Inflammatory macrophage treated with lipopolysaccharide for 4 hours (primary cell): ENCODE data around the gene IP6K1.
"Not testable (repeated sequence)": the region's sequence is repeated elsewhere in the genome, so short reads cannot be mapped to it uniquely, and the experiment has no call there.

ENCODE experiments used
- DNase-seq: peaks from one replicate; pipeline ENCODE4 v3.0.0-alpha.2; 2020

IP6K1 gene

DNA sequence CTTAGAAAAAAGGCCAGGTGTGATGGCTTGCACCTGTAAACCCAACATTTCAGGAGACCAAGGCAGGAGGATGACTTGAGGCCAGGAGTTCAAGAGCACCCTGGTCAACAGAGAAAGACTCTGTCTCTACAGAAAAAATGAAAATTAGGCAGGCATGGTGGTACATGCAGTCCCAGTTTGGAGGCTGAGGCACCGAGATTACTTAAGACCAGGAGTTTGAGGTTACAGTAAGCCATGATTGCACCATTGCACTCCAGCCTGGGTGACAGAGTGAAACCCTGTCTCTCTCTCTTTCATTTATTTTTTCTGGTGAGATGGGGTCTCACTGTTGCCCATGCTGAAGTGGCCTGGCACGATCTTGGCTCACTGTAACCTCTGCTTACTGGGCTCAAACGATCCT, 24.7 kb downstream of the IP6K1 start:
- DNase-seq = no peak

DNA sequence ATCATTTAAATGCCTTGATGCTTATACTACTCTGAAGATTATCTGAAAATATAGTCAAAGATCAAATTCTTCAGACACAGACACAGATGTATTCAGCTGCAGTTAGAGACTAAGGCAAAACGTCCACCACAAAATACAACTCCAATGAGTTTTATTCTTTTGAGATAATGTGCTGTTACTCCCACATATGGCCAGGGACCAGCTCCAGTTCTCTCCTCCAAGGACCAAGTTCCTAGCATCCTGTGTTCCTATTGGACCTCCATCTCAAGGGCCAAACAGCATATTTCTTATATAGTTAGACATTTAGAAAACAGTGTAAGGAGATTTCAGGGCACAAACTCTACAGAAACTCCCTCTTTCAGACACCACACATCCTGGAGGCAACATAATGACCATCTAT, 27.1 kb downstream of the IP6K1 start:
- no peak for DNase-seq

DNA sequence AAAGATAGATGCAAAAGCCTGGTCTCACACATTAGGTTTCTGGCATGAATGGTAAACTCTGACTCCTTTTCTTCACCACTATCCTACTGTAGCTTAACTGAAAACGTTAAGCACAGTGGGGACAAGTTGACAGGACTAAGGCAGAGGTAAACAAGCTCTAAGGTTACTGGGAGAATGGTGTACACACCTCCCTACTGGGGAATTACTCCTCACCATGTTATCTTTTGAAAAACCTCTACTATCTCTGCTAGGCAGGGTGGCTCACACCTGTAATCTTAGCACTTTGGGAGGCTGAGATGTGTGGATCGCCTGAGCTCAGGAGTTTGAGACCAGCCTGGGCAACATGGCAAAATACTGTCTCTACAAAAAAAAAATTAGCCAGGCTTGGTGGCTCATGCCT, 29.1 kb downstream of the IP6K1 start:
- DNase-seq = no peak

DNA sequence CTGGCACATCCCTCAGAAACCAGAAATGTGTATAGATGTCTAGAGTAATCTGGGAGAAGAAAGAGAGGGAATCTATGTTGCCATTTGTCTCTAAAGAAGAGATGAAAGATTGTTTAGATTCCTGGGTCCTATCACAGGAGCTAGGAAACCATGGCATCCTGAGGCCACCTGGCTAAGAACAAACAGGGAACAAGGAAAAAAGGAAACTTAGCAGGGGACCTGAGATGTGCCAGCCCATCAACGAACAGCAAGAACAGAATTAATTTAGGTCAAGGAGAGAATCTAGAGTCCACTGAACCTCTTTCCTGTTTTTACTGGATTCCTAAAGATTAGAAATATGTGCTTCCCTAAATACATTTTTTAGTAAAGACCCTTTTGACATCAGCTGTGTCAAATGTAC, 30.3 kb downstream of the IP6K1 start:
- no peak for DNase-seq

DNA sequence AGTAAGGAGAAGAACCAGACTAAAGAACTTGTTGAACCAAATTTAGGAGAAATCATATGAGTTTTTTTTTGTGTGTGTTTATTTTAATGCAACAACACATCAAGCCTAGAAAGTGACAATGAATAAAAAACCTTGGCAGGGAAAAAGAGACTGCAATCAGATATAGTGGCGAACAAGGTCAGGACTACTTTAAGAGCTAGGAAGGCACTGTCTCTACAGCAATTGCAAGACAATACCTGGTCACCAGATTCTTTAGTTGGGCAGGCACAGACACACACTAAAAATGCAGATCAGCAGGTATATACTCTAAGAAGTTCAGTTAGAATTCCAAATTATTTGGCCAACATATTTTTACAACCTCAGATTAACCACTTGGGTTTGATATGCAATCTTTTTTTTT, 31.8 kb downstream of the IP6K1 start:
- DNase-seq = no peak

DNA sequence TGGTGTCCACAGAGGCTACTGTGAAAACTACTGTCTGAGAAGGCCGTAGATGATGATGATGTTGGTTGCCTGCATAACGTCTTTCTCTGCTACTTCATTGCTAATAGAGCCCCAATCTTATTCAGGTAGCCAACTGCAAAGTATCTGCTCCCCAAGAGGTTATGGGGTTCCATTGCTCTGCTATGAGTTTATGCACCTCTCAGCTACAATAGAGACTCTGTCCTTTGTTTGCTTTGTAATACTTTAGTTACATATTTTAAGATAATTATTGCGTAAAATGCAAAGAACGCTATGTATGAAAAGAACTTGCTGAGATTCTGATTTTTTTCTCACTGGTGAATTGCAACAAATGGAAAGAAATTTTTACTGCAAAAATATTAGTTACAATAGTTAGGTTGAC, 34.8 kb downstream of the IP6K1 start:
- DNase-seq = no peak

DNA sequence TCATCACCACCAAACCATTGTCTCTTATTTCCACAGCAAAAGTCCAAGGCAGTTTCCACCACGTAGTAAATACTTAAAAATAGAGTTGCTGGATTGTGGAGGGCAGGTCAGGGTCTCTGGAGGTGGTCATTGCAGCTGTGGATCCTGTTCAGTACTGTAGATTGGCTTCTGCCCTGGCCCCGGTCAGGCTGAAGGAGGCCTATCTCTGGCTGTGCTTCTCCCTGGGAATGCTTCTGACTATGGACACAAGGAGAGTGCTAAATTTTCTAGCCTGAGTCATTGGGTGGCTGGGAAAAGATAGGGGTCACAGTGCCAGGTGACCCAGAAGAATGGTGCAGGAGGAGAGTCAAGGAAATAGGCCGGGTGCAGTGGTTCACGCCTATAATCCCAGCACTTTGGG, 36.3 kb downstream of the IP6K1 start:
- DNase-seq = no peak

DNA sequence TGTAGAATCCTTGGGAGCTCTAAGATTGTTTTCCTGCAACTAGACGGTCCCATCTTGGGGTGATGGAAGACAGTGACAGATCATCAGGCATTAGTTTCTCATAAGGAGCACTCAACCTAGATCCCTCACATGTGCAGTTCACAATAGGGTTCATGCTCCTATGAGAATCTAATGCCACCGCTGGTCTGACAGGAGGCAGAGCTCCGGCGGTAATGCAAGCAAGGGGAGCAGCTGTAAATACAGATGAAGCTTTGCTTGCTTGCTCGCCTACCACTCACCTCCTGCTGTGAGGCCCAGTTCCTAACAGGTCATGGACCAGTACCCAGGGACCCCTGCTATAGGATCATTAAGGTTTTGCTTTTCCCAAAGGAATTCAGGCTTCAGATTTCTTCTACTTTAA, 37.5 kb downstream of the IP6K1 start:
- DNase-seq = not testable (repeated sequence)

DNA sequence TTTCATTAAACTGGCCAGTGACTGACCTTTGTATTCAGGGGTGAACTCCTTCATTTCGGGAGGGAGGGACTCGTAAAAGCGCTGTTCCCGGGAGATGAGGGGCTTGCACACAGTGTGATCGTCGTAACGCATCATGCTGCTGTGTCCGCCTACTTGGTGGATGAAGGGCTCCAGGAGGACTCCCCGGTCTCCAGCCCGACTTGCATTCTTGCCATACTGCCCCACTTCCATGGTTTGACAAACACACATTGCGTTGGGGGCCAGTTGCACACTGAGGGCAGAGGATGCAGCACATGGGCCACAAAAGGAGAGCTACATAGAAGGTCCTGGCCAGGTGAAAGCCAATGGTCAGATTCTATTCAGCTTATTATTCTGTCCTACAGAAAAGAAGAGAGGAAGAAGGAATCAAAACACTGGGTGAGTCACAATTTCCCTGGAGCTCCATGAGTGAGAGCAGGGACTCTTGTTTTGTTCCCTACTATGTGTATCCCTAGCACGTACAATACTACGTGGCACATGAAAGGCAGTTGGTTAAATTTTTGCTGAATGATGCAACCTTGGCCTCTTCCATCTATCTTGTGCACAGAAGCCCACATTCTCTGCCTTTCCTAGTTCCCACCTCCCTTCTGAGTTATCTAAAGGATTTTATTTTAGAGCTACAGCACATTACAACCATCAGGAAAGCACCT, 38.4 kb downstream of the IP6K1 start:
- DNase-seq = no peak

DNA sequence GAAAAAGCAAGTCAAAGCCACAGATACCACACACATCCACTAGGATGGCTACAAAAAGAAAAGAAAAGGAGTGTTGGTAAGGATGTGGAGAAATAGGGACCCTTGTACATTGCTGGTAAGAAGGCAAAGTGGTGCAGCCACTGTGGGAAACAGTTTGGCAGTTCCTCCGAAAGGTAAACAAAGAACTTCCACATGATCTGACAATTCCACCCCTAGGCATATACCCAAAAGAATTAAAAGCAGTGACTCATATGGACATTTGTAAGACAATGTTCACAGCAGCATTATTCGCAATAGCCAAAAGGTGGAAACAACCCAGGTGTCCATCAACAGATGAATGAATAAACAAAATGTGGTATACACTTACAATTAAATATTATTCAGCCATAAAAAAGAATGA, 40.4 kb downstream of the IP6K1 start:
- no peak for DNase-seq

DNA sequence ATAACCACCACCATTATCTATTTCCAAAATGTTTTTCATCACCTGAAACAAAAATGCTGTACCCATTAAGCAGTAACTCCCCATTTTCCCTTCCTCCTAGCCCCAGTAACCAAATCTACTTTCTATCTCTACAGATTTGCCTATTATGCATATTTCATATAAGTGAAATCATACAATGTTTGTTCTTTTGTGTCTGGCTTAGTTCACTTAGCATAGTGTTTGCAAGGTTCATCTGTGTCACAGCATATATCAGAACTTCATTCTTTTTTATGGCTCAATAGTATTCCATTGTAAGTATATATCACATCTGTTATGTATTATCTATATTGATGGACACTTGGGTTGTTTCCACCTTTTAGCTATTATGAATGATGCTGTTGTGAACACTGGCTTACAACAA, 45.9 kb downstream of the IP6K1 start:
- DNase-seq = no peak

DNA sequence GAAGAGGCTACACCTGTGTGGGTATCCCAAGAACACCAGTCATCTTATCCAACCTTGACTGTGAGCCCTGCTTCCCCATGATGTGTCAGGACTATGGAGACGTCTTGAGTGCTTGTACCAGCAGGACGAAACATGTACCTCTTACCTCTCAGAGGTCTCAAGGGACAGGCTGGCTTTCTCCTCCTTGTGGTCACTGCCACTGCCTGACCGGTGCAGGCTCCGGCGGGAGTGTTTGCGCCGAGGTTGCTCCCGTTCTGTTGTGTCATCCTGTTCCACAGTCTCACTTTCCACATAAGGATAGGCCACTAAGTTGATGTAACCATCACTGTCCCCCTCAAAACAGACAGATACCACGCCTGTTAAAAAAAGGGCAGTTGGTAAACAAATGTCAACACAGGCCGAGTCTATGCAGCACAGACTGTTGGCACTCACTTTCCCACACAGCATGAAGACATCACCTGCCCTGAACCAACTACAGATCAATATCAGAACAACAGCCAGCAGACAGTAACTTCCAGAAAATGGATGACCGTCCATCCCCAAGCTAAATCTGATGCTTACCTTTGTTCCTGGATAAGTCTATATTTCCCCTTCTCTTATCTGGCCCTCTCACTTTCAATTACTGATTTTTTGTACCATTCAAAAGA, 48.2 kb downstream of the IP6K1 start:
- no peak for DNase-seq

DNA sequence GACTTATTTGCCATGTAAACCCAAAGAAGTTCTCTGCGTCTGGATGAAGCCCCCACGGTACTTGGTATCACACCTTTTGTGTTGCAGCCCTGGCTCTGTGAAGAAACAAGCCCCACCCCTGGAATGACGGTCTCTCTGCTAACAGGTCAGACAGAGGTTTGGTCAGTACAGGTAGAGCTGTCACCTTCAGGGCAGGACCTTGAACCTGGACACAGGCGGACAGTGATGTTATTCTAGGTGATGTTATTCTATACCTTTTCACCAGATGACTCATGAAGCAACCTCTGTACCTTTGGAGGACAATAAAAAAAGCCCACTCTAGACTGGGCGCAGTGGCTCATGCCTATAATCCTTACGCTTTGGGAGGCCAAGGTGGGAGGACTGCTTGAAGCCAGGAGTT, 51.6 kb downstream of the IP6K1 start:
- DNase-seq = no peak

DNA sequence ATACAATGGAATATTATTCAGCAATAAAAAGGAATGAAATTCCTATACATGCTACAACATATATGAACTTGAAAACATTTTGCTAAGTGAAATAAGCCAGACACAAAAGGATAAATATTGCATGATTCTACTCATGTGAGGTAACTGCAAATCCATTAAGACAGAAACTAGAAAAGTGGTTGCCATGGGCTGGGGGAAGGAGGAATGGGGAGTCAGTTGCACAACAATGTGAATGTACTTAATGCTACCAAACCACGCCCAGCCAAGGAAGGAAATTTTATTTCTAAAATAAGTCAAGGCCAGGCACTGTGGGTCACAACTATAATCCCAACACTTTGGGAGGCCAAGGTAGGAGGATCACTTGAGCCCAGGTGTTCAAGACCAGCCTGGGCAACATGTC, 52.8 kb downstream of the IP6K1 start:
- DNase-seq = peak; percentile 57

DNA sequence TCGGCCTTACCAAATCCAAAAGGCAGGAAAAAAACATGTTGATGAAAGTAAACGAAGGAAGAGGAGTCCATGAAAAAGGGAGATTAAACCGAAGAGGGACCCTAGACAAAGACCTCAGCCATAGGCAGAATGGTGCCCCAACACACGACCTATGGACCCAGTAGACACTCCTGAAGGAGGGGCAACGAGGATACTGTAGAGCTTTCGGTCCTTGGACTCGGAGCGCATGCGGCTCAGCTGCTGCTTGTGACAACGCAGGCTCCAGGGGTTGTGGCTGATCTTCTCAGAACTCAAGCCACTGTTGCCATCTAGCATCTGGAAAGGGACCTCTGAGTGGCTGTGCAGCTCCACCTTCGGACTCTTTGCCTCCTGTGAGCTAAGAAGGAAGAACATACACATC, 53.7 kb downstream of the IP6K1 start:
- no peak for DNase-seq

DNA sequence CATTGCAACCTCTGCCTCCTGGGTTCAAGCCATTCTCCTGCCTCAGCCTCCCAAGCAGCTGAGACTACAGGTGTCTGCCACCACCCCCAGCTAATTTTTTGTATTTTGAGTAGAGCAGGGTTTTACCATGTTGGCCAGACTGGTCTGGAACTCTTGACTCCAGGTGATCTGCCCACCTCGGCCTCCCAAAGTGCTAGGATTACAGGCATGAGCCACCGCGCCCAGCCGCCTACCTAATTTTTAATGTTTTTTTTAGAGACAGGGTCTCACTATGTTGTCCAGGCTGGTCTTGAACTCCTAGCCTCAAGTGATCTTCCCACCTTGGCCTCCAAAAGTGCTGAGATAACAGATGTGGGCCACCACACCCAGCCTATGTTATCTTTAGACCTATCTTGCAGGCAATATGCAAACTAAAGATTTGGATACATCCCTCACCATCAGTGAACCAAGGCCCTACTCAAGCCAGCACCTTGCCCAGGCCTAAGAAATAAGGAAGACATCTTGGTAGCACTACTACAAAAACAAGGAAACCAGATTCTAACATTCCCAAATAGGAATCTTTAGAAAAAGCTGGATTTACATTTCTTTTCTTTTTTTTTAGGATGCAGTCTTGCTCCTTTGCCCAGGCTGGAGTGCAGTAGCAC, 56.3 kb downstream of the IP6K1 start:
- no peak for DNase-seq

DNA sequence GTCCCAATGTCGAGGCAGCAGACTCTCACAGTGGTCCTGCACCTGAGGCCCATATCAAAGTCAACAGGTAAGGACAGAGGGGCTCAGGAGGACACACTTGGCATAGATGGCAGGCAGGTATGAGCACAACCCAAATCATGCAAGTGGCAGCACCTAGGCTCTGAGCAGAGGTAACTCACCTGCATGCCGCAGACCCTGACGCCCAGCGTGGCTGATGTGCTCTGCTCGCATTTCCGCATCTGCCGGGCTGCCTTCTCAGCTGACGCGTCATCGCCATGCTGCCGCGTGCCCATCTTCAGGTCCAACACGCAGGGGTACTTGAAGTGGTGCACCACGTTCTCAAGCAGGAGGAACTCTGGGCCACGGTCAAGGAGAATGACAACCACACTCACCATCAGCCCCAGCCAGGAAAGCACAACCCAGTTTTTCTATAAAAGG, 58.4 kb downstream of the IP6K1 start:
- DNase-seq = no peak

DNA sequence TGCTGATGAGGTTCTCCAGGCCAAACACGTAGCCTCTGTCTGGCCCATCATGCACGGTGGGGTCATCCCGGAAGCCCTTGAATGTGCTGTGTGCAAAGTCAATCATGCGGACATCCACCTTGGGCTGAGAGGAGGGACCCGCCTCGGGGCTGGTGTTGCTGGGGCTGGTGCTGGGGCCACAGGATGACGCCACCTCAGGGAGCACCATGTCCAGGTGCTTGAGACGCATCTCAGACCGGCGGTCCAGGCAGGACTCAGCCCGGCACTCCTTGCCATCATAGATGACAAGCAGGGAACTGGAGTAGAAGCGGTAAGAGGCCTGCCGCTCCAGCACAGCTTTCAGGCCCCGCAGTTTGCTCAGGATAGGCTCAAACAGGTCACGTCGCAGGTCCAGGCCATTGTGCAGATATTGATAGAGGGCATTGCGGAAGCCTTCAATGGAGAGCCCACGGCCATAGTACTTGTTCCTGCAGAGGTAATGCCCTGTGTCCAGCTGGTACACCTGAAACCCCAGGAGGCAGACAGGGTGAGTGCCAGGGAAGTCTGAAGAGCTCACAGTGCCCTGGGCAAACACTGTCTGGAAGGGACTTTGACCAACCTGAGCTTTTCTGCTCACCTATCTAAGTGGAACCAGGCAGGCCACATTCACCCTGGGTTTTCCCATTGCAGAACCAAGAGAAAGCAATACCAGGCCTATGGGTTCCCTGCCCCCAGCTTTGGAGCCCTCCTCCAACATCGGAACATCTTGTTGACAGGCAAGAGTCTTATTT, 59.0 kb downstream of the IP6K1 start:
- DNase-seq = no peak

DNA sequence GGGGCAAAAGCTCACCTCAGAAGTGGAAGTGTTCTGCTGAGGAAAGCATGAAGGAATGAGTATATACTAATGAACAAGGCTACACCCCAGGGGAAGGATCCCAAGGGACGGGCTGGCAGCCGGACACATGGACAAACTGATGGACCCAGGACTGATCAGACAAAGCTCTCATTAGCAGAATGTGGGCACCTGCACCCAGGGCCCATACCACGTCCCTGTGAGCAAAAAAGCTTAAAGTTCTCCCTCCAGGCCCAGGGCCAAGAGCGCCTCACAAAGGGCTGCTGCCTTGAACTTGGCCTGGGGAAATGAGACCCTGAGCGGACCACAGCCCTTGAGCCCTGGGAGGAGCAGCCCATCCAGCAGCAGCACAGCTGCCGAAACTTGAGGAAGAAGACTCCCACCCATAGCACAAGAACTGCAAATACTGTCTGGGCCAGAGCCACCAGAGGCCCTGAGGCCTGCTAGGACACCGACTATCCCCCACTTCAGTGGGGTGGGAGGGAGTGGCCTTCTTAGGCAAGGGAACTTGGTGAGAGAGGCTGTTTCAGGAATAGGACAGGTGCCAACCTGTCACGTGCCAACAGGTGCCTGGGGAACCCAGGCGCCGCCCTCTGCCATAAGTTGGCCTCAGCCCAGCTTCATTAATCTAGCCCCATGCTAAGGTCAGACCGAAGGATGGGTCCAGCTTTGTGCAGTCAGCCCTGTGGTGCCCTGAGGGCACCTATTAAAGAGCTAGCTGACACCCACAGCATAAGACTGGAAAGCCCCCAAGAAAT, 60.2 kb downstream of the IP6K1 start:
- DNase-seq = no peak

DNA sequence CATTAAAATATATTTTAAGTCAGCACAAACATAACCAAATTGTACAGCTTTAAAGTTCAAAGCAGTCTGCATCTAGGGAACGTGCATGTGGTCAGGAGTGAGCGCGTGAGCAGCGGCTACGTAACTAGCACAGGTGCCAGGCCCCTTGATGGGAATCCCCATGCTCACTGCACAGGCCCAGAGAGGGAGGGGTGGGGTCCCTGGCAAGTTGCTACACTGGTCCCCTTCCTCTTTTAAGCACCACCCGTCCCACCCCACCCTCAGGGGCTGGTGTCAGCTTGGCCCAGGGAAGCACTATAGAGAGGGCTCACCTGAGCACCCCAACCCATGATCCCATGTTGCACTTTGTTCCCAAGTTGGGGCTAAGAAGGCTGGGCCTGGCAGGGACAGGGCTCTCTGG, 61.8 kb downstream of the IP6K1 start:
- no peak for DNase-seq

DNA sequence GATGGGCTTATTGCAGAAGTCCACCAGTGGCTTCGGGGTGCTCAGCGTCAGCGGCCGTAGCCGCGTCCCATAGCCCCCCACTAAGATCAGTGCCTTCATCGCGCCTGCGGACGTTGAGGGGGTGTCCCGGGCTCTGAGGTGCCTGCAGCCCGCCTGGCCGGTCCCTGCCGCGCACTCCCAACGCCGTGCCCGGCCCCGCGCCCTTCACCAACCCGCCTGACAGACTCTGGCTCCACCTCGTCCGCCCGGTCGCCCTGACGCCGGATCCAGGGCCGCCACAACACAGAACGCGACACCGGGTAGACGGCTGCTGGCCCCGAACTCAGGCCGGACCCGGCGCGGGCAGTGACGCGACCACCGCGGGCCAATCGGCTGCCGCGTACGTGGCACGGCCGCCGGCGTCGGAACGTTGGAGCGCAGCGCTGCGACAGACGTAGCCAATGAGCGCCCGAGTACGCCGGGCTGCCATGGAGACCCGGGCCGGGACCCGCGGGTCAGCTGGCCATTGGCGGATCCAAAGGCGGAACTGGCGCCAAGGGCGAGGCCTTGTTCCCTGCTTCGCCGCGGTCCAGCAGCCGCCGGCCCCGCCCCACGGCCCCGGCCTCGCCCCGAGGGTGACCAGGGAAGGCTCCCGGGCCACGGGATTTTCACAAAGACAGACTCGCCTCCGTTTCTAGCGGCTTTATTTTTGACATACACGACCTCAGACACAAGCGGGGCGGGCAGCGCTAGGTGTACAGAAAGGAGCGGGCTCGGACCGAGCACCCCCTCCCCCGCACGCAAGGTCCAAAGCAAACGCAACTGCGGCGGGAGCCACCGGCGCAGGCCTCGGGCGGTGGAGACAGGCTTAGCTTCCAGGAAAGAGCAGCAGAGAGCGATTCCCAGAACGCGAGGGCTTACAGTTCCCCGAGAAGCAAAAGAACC, 62.5 kb downstream of the IP6K1 start, which contains the start of gene GMPPB:
GMPPB (minus strand) TSS at position 324 of the 924 bp plus-strand sequence; CDS start at position 99, 225 bp downstream.
- peak; percentile 99 for DNase-seq

DNA sequence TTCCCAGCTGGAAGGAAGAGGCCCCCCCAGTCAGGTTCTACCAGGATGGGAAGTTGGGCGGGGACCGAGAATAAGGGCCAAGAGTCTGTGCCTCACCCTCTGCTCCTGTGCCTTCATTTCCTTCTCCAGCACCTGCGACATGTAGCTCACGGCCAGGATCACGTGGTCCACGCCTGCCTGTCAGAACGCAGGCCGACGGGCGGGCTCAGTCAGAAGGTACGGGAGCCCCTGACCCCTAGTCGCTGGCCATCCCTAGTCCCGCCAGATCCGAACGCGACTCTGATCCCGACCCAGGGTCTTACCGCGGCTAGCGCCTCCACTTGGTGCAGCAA, 63.1 kb downstream of the IP6K1 start:
- DNase-seq = peak; percentile 48
